Stomach (tissue), 9 donors: Measurements from ENCODE around the gene RRBP1. TPM values are rescaled to one million over a fixed set of nuclear protein-coding genes. Genes with fewer than 3 reads are reported as not detected.
A peak's percentile ranks its signal among the peaks of the same experiment; 100 is the strongest.

ENCODE experiments used
- DNase-seq, 2 donors: peaks; one replicate each; pipeline versions ENCODE4 v3.0.0 to v3.0.0-alpha.2; 2013 to 2019
- H3K27ac ChIP-seq, 5 donors: fragments of 200-600 bp in 4 of 5; sonication (generic) in 4 of 5; one replicate each; pipeline ENCODE4 v1.5.1; 2013 to 2019; ENCODE audit warnings: mild to moderate bottlenecking in 1 of 5, moderate library complexity in 1 of 5
- H3K27me3 ChIP-seq, 3 donors: fragments of 200-600 bp; sonication (generic); one replicate each; pipeline ENCODE4 v1.5.1; 2017 to 2019; ENCODE audit warnings: mixed run types in 1 of 3
- H3K36me3 ChIP-seq, 4 donors: fragments of 200-600 bp; sonication (generic); 1 replicate in 3 of 4; 2 replicates in 1 of 4; pipeline ENCODE4 v1.5.1; 2016 to 2019
- H3K4me1 ChIP-seq, 4 donors: fragments of 200-600 bp; sonication (generic); one replicate each; pipeline ENCODE4 v1.5.1; 2016 to 2019
- H3K4me3 ChIP-seq, 4 donors: fragments of 200-600 bp; sonication (generic) in 3 of 4; one replicate each; pipeline ENCODE4 v1.5.1; 2016 to 2019; ENCODE audit warnings: mild to moderate bottlenecking in 1 of 4
- H3K9me3 ChIP-seq, 4 donors: fragments of 200-600 bp; sonication (generic); one replicate each; pipeline ENCODE4 v1.5.1; 2016 to 2019
- EP300 ChIP-seq: sonication (generic); formaldehyde crosslinking; IDR thresholded peaks from one replicate; pipeline ENCODE4 v1.6.1; 2017; ENCODE audit warnings: antibody characterized with exemption
- POLR2A ChIP-seq, 4 donors: fragments of 450-650 bp; IDR thresholded peaks; one replicate each; pipeline ENCODE4 v1.6.1; 2016; ENCODE audit warnings: antibody characterized with exemption in 4 of 4, control low read depth in 2 of 4, mild to moderate bottlenecking in 1 of 4, moderate library complexity in 1 of 4
- POLR2AphosphoS5 ChIP-seq, 3 donors: sonication (generic); formaldehyde crosslinking; IDR thresholded peaks; one replicate each; pipeline ENCODE4 v1.6.1; 2016; ENCODE audit warnings: antibody characterized with exemption in 3 of 3
- WGBS, 5 donors: extraction: QIAGEN DNeasy Blood & Tissue Kit in 3 of 5; methylation state at CpG; one replicate each; pipeline versions ENCODE4 v1.1.5 to v1.1.7; 2013 to 2018; 5-methylcytosine and 5-hydroxymethylcytosine counted together
- intact Hi-C: fragments of 100-400 bp; cut with DNase I; formaldehyde crosslinking; loops from one replicate; pipeline ENCODE4 v1.15.1; 2023; ENCODE audit warnings: low total_unique reads
- polyA plus RNA-seq, 3 donors: library from polyadenylated mRNA; stranded (reverse); fragments of 200-250 nt; gene quantifications; one replicate each; pipeline ENCODE4 v1.2.3, GENCODE V29; 2013
- total RNA-seq, 5 donors: library from RNA; depleted of rRNA; stranded (reverse); fragments of >200 nt; gene quantifications; one replicate each; pipeline versions ENCODE4 v1.1.0 to v1.2.3, GENCODE V29; 2014 to 2016
- TF ChIP-seq, protein P1 (sequence below), 7 experiments: fragments of 450-650 bp in 4 of 7; fragments of 200-600 bp in 3 of 7; sonication (generic) in 3 of 7; IDR thresholded peaks; one replicate each; pipeline ENCODE4 v1.5.1; 2016 to 2019; ENCODE audit warnings: antibody characterized with exemption in 7 of 7, control low read depth in 2 of 7, mild to moderate bottlenecking in 1 of 7
- donor health status: healthy with polysubstance abuse.
- donor health status: Bipolar disorder and iron deficiency.
- donor health status: healthy.

RRBP1 gene
- total and polyA plus RNA-seq, 8 donors: 34.4 to 456 (median 132) TPM

DNA sequence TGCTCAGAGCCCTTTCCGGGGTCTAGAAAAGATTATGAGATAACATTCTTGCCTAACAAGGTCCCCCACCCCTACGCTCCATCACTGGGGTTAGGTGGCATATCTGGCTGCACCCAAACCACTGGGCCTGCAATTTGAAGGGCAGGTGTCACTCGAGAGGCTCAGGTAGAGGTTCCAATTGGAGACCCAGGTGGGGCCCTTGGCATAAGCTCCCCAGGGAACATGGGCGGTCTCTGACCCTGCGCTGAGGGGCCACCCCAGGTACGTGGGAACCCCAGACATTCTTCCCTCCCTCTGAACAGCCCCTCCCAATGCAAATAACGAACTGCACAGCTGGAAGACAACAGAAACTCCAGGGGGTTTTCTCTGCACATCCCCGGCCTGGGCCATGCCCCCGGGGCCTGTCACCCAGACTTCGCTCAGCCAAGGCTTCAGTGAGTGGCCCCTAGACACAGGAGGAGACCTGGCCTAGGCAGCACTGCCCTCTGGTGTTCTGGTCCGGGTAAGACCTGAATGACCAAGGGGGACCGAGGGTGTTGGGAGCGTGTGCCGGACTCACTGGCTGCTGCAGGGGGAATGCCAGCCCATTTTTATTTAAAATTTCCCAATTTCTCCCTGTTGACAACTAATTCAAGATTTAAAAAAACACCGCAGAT is 64.7 kb downstream of the RRBP1 start:
- no peak for TF ChIP-seq POLR2A (IDR thresholded peaks at IDR 0.05)
- peak in 1 of 3 donors; percentile 43 for TF ChIP-seq POLR2AphosphoS5 (IDR thresholded peaks at IDR 0.05)
- TF ChIP-seq, protein P1, sequence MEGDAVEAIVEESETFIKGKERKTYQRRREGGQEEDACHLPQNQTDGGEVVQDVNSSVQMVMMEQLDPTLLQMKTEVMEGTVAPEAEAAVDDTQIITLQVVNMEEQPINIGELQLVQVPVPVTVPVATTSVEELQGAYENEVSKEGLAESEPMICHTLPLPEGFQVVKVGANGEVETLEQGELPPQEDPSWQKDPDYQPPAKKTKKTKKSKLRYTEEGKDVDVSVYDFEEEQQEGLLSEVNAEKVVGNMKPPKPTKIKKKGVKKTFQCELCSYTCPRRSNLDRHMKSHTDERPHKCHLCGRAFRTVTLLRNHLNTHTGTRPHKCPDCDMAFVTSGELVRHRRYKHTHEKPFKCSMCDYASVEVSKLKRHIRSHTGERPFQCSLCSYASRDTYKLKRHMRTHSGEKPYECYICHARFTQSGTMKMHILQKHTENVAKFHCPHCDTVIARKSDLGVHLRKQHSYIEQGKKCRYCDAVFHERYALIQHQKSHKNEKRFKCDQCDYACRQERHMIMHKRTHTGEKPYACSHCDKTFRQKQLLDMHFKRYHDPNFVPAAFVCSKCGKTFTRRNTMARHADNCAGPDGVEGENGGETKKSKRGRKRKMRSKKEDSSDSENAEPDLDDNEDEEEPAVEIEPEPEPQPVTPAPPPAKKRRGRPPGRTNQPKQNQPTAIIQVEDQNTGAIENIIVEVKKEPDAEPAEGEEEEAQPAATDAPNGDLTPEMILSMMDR (IDR thresholded peaks at IDR 0.05): peak in 5 of 7 experiments; percentile 60 to 92 (median 69)
- no peak for TF ChIP-seq EP300
- Histone ChIP-seq H3K4me3 (no peak overlapping the region), H3K4me1 (peaks cover 43 to 64% (median 59%) of the 10 kb centered on the region in 4 donors), H3K9me3 (no peaks in the 10 kb centered on the region), H3K36me3 (peaks cover 59 to 94% (median 78%) of the 10 kb centered on the region in 4 donors), H3K27me3 (no peaks in the 10 kb centered on the region), H3K27ac (peak overlapping the region in 4 of 5 donors; percentile 23 to 85 (median 62))
- intact Hi-C loops: loop anchor here (5.0 kb wide), 1 partner anchor 80 kb away; no protein-coding TSS in a partner anchor
- 52 to 64% (median 55%) methylated on average over 14 to 15 of the region's 15 CpGs for WGBS, 5 donors
- DNase-seq: peak; percentile 65 to 81

DNA sequence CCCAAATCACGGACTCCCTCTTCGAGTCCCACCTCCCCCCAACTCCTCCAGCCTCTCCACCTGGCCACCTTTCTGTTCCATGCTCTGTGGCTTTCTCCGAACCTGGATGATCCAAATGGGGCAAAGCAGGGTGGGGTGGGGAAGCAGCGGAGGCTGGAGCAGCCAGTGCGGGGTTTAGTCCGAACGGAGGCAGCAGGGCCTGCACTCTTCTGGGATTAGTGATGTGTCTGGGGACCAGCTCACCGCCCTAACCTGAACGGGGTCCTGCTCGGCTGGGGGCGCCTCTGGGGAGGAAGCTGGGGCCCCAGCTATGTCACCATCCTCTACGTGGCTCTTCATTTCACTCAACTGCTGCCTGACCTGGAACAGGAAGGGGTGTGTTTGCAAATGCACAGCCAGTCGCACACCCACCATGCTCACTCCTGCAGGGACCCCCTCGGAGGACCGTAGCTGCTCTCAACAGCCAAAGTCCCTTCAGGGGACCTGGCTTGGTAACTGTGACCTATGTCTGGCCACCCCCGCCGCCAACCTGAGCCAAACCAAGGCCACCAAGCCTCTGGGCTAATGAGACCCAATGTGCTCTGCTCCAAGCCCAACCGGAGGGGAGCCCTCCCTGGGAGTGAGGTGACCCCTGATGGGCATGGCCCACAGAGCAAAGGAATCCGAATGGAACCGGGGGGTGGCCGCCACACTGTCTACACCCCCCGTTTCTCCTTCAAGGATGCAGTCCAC is 65.4 kb downstream of the RRBP1 start:
- Histone ChIP-seq H3K4me3 (no peak overlapping the region), H3K4me1 (peaks cover 50 to 66% (median 65%) of the 10 kb centered on the region in 4 donors), H3K36me3 (peaks cover 52 to 87% (median 71%) of the 10 kb centered on the region in 4 donors), H3K9me3 (no peaks in the 10 kb centered on the region), H3K27me3 (no peaks in the 10 kb centered on the region), H3K27ac (peak overlapping the region in 3 of 5 donors; percentile 76 to 85 (median 83))
- 77 to 84% (median 81%) methylated on average over 15 to 22 of the region's 22 CpGs for WGBS, 5 donors
- intact Hi-C loops: loop anchor here (5.0 kb wide), 1 partner anchor 79 kb away; no protein-coding TSS in a partner anchor
- DNase-seq: peak in 1 of 2 donors; percentile 24
- TF ChIP-seq POLR2AphosphoS5 (IDR thresholded peaks at IDR 0.05) (no peak), POLR2A (IDR thresholded peaks at IDR 0.05) (no peak), EP300 (no peak)
- TF ChIP-seq, protein P1 (IDR thresholded peaks at IDR 0.05): no peak

DNA sequence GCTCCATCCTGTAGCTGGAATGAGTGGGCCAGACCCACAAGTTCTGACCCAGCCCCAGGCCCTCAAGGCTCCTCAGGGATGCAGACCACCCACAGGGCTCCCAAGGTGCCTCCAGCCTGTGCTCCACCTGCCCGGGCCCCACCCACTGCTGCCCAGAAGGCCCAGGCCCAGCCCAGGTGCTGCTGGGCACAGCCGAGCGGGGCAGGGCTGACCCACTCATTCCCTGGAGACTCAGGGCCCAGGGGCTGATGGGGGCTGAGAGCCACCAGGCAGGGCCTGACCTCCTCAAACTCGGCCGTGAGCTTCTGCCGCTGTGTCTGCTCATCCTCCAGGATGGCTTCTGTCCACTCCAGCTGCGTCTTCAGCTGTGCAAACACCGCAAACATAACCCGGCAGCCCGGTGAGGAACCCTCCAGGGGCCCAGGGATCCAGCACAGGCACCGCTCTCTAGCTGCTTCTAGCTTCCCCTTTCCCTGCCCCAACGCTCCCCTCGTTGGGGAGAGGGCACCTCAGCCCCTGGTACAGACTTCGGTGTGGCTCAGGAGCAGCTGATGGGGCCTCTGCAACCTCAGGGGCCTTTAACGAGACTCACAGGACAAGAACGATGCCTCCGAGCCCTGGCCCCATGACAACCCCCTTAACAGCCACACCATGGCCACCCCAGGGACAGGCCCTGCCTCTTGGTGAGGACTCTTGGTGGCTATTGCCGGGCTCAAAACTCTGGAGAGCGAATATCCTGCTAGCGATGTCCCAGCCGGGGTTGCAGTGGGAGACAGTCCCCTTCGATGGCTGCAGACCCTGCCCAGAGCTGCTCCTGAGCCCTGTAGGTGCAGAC is 66.2 kb downstream of the RRBP1 start:
- peaks cover 44 to 81% (median 68%) of the 10 kb centered on the region in 4 donors for H3K36me3 ChIP-seq
- intact Hi-C loops: loop anchor here (5.0 kb wide), 1 partner anchor 79 kb away; no protein-coding TSS in a partner anchor
- WGBS, 5 donors: 47 to 63% (median 57%) methylated on average over 18 to 22 of the region's 22 CpGs
- no peaks in the 10 kb centered on the region for H3K9me3 ChIP-seq
- no peak overlapping the region for H3K4me3 ChIP-seq
- H3K27ac ChIP-seq: peak overlapping the region; percentile 72 to 85 (median 83)
- DNase-seq: peak; percentile 25 to 45
- TF ChIP-seq, protein P1 (IDR thresholded peaks at IDR 0.05): no peak
- TF ChIP-seq EP300 (no peak), POLR2AphosphoS5 (IDR thresholded peaks at IDR 0.05) (no peak), POLR2A (IDR thresholded peaks at IDR 0.05) (no peak)
- H3K27me3 ChIP-seq: no peaks in the 10 kb centered on the region
- peaks cover 57 to 74% (median 73%) of the 10 kb centered on the region in 4 donors for H3K4me1 ChIP-seq
